22Rv1 (cell line): Measurements from ENCODE around the gene RNF220.

Experiments
- CTCF ChIP-seq: fragments of 450-650 bp; IDR thresholded peaks from 2 replicates; pipeline ENCODE4 v1.5.1; 2017; ENCODE audit warnings: mild to moderate bottlenecking
- ZFX ChIP-seq: fragments of 450-650 bp; IDR thresholded peaks from 2 replicates; pipeline ENCODE4 v1.6.1; 2017; ENCODE audit warnings: antibody characterized with exemption, borderline replicate concordance

- TF ChIP-seq CTCF (no peak), ZFX (no peak)
These were observed 235.3 kb downstream of the RNF220 start for GRCh38 chr1:44640200-44640853.
